ENCODE measurements around the gene WDFY4. TPM values are rescaled to one million over a fixed set of nuclear protein-coding genes. Genes with fewer than 3 reads are reported as not detected.

WDFY4 gene
- total RNA-seq, 1 donor from 2014 or later = 0.25 TPM

DNA sequence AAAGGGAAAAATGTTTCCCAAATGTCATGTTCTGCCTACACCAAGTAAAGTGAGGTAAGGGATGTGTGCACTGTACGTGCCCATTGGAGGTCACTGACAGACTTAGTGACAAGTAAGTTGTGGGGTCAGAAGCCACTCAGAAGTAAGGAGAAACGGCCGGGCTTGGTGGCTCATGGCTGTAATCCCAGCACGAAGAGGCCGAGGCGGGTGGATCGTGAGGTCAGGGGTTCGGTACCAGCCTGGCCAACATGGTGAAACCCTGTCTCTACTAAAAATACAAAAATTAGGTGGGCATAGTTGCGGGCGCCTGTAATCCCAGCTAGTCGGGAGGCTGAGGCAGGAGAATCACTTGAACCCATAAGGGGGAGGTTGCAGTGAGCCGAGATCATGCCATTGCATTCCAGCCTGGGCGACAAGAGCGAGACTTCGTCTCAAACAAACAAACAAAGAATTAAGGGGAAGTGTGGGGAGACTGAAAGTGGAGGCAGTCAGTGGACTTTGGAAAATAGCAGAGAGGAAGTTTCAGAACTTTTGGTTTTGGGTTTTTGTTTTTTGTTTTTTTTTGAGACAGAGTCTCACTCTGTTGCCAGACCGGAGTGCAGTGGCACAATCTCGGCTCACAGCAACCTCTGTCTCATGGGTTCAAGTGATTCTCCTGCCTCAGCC lies 114.8 kb downstream of the WDFY4 start:
- H3K9me3 Mint-ChIP-seq (ENCODE audit: unreplicated experiment) = no peaks in the 10 kb centered on the region
- peaks cover 8% of the 10 kb centered on the region for H3K27me3 Mint-ChIP-seq (ENCODE audit: low read depth, unreplicated experiment)
- H3K36me3 ChIP-seq (ENCODE audit: insufficient read depth, low read length) = no peaks in the 10 kb centered on the region
- H2AFZ ChIP-seq (ENCODE audit: low read depth, low read length) = no peak overlapping the region
- no peak overlapping the region for H3K4me2 ChIP-seq (ENCODE audit: low read length)
- H3K27me3 ChIP-seq (ENCODE audit: insufficient read depth, low read length) = peaks cover 2% of the 10 kb centered on the region
- H3K79me2 ChIP-seq (ENCODE audit: insufficient read depth, low read length) = no peaks in the 10 kb centered on the region
- no peaks in the 10 kb centered on the region for H3K4me1 ChIP-seq (ENCODE audit: insufficient read depth, low read length)
- no peaks in the 10 kb centered on the region for H3K36me3 Mint-ChIP-seq (ENCODE audit: low read depth, unreplicated experiment)
- TF ChIP-seq, protein P1, sequence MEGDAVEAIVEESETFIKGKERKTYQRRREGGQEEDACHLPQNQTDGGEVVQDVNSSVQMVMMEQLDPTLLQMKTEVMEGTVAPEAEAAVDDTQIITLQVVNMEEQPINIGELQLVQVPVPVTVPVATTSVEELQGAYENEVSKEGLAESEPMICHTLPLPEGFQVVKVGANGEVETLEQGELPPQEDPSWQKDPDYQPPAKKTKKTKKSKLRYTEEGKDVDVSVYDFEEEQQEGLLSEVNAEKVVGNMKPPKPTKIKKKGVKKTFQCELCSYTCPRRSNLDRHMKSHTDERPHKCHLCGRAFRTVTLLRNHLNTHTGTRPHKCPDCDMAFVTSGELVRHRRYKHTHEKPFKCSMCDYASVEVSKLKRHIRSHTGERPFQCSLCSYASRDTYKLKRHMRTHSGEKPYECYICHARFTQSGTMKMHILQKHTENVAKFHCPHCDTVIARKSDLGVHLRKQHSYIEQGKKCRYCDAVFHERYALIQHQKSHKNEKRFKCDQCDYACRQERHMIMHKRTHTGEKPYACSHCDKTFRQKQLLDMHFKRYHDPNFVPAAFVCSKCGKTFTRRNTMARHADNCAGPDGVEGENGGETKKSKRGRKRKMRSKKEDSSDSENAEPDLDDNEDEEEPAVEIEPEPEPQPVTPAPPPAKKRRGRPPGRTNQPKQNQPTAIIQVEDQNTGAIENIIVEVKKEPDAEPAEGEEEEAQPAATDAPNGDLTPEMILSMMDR (IDR thresholded peaks at IDR 0.05; ENCODE audit: insufficient read depth, low read depth, low read length) = no peak
- TF ChIP-seq EZH2 (IDR thresholded peaks at IDR 0.05; ENCODE audit: insufficient read depth, low read length) = no peak
- peaks cover 10% of the 10 kb centered on the region for H3K4me1 Mint-ChIP-seq (ENCODE audit: low read depth, unreplicated experiment)
- no peak overlapping the region for H3K27ac Mint-ChIP-seq (ENCODE audit: unreplicated experiment)
- no peak overlapping the region for H3K27ac ChIP-seq (ENCODE audit: low read depth, low read length)
- no peaks in the 10 kb centered on the region for H4K20me1 ChIP-seq (ENCODE audit: insufficient read depth, low read length)
- no peak for FAIRE-seq
- H3K4me3 Mint-ChIP-seq (ENCODE audit: unreplicated experiment) = no peak overlapping the region
- no peak for DNase-seq (ENCODE audit: low read depth)
- H3K9ac ChIP-seq (ENCODE audit: low read length) = no peak overlapping the region
- H3K9me3 ChIP-seq (ENCODE audit: insufficient read depth, low read depth, low read length) = peaks cover 3% of the 10 kb centered on the region
- H3K4me3 ChIP-seq (ENCODE audit: insufficient read depth, low read depth, low read length) = no peak overlapping the region

DNA sequence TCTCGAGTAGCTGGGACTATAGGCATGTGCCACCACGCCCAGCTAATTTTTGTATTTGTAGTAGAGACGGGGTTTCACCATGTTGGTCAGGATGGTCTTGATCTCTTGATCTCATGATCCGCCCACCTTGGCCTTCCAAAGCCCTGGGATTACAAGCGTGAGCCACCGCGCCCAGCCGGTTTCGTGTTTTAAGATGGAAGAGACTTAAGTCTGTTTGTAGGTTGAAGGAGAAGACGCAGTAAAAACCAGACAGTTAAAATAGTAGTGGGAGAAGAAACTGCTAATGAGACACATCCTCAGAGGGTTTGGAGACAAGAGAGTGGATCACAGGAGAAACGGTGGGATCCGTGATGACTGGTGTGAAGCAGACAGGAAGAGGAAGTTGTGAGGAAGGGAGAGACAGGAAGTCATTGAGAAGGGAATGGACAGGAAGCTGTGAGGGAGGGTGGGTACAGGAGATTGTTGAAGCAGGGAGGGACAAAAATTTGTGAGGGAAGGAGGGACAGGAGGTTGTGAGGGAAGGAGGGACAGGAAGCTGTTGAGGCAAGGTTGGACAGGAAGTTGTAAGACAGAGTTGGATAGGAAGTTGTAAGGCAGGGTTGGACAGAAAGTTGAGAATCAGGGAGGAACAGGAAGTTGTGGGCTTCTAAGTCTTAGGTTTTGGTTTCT lies 115.5 kb downstream of the WDFY4 start:
- FAIRE-seq (no peak), DNase-seq (ENCODE audit: low read depth) (no peak)
- H3K79me2 ChIP-seq (ENCODE audit: insufficient read depth, low read length) = no peaks in the 10 kb centered on the region
- no peak overlapping the region for H3K9ac ChIP-seq (ENCODE audit: low read length)
- no peak overlapping the region for H2AFZ ChIP-seq (ENCODE audit: low read depth, low read length)
- Mint-ChIP-seq H3K27me3 (ENCODE audit: low read depth, unreplicated experiment) (peaks cover 8% of the 10 kb centered on the region), H3K9me3 (ENCODE audit: unreplicated experiment) (no peaks in the 10 kb centered on the region), H3K4me3 (ENCODE audit: unreplicated experiment) (no peak overlapping the region), H3K4me1 (ENCODE audit: low read depth, unreplicated experiment) (peaks cover 16% of the 10 kb centered on the region), H3K27ac (ENCODE audit: unreplicated experiment) (no peak overlapping the region), H3K36me3 (ENCODE audit: low read depth, unreplicated experiment) (no peaks in the 10 kb centered on the region)
- H3K4me1 ChIP-seq (ENCODE audit: insufficient read depth, low read length) = no peaks in the 10 kb centered on the region
- no peak overlapping the region for H3K27ac ChIP-seq (ENCODE audit: low read depth, low read length)
- TF ChIP-seq, protein P1 (IDR thresholded peaks at IDR 0.05; ENCODE audit: insufficient read depth, low read depth, low read length) = no peak
- TF ChIP-seq EZH2 (IDR thresholded peaks at IDR 0.05; ENCODE audit: insufficient read depth, low read length) = no peak
- H3K4me3 ChIP-seq (ENCODE audit: insufficient read depth, low read depth, low read length) = no peak overlapping the region
- no peak overlapping the region for H3K4me2 ChIP-seq (ENCODE audit: low read length)
- peaks cover 2% of the 10 kb centered on the region for H3K27me3 ChIP-seq (ENCODE audit: insufficient read depth, low read length)
- H3K9me3 ChIP-seq (ENCODE audit: insufficient read depth, low read depth, low read length) = peaks cover 3% of the 10 kb centered on the region
- no peaks in the 10 kb centered on the region for H3K36me3 ChIP-seq (ENCODE audit: insufficient read depth, low read length)
- no peaks in the 10 kb centered on the region for H4K20me1 ChIP-seq (ENCODE audit: insufficient read depth, low read length)

DNA sequence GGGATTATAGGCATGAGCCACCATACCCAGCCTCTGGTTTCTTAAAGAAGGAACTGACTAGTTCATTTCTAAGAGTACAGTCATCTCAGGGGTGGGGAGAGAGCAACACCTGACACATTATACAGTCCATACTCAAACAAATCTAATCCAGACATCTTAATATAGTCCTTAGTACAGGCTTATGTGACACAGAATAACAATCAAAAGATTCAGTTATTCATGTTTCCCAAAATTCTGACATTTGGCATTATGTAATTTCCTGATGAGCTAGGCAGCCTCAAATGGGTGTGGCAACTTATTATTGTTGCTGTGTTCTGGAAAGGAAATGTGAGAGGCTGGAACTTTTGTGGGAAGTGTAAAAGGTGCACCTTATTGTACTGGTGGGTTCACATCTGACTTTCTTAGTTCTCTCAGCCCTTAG lies 116.3 kb downstream of the WDFY4 start:
- no peaks in the 10 kb centered on the region for H3K4me1 ChIP-seq (ENCODE audit: insufficient read depth, low read length)
- no peak overlapping the region for H3K9ac ChIP-seq (ENCODE audit: low read length)
- Mint-ChIP-seq H3K9me3 (ENCODE audit: unreplicated experiment) (no peaks in the 10 kb centered on the region), H3K4me3 (ENCODE audit: unreplicated experiment) (no peak overlapping the region), H3K4me1 (ENCODE audit: low read depth, unreplicated experiment) (peaks cover 22% of the 10 kb centered on the region), H3K27me3 (ENCODE audit: low read depth, unreplicated experiment) (peaks cover 8% of the 10 kb centered on the region), H3K27ac (ENCODE audit: unreplicated experiment) (no peak overlapping the region), H3K36me3 (ENCODE audit: low read depth, unreplicated experiment) (no peaks in the 10 kb centered on the region)
- no peaks in the 10 kb centered on the region for H3K36me3 ChIP-seq (ENCODE audit: insufficient read depth, low read length)
- H3K4me3 ChIP-seq (ENCODE audit: insufficient read depth, low read depth, low read length) = no peak overlapping the region
- peaks cover 3% of the 10 kb centered on the region for H3K9me3 ChIP-seq (ENCODE audit: insufficient read depth, low read depth, low read length)
- H3K4me2 ChIP-seq (ENCODE audit: low read length) = no peak overlapping the region
- TF ChIP-seq, protein P1 (IDR thresholded peaks at IDR 0.05; ENCODE audit: insufficient read depth, low read depth, low read length) = no peak
- no peak for TF ChIP-seq EZH2 (IDR thresholded peaks at IDR 0.05; ENCODE audit: insufficient read depth, low read length)
- H4K20me1 ChIP-seq (ENCODE audit: insufficient read depth, low read length) = no peaks in the 10 kb centered on the region
- no peaks in the 10 kb centered on the region for H3K79me2 ChIP-seq (ENCODE audit: insufficient read depth, low read length)
- peaks cover 2% of the 10 kb centered on the region for H3K27me3 ChIP-seq (ENCODE audit: insufficient read depth, low read length)
- H3K27ac ChIP-seq (ENCODE audit: low read depth, low read length) = no peak overlapping the region
- H2AFZ ChIP-seq (ENCODE audit: low read depth, low read length) = no peak overlapping the region
- FAIRE-seq (no peak), DNase-seq (ENCODE audit: low read depth) (no peak)

All from astrocyte (in vitro differentiated cells and primary cell).